Inflammatory macrophage (primary cell): ENCODE results near the gene CD40LG.

Source experiments
- DNase-seq, 2 donors: peaks; one replicate each; pipeline ENCODE4 v3.0.0-alpha.2; 2020 to 2022
- total RNA-seq, 18 experiments: gene quantifications; one replicate each; lab custom pipeline; 2026; ENCODE audit warnings: mixed read lengths in 6 of 18, inconsistent platforms in 2 of 18; lab: John Stamatoyannopoulos, UW

CD40LG gene
- total RNA-seq: 0 to 0.07 (median 0) reads per million in 18 experiments

- no peak for DNase-seq
Measured at GRCh38 chrX:136647677-136648360, at the start of gene CD40LG. CD40LG (plus strand) TSS chrX:136648158; CDS start chrX:136648249, 91 bp downstream.

- DNase-seq: no peak
Measured at GRCh38 chrX:136598631-136599030, 49.3 kb upstream of the CD40LG start.

- no peak for DNase-seq
Measured at GRCh38 chrX:136600059-136600458, 47.9 kb upstream of the CD40LG start.

GRCh38 chrX:136607236-136607635 is 40.7 kb upstream of the CD40LG start:
- no peak for DNase-seq

GRCh38 chrX:136608295-136608933 is 39.5 kb upstream of the CD40LG start:
- peak; percentile 33 to 37 for DNase-seq

GRCh38 chrX:136616987-136617685 is 30.8 kb upstream of the CD40LG start:
- no peak for DNase-seq

- DNase-seq: no peak
Measured at GRCh38 chrX:136619899-136620505, 28.0 kb upstream of the CD40LG start.

- DNase-seq: no peak
Measured at GRCh38 chrX:136620780-136621179, 27.2 kb upstream of the CD40LG start.

GRCh38 chrX:136622568-136622967 is 25.4 kb upstream of the CD40LG start:
- DNase-seq: no peak

- no peak for DNase-seq
Measured at GRCh38 chrX:136623396-136623795, 24.6 kb upstream of the CD40LG start.

GRCh38 chrX:136625246-136625645 is 22.7 kb upstream of the CD40LG start:
- no peak for DNase-seq

- DNase-seq: no peak
Measured at GRCh38 chrX:136626237-136626636, 21.7 kb upstream of the CD40LG start.

GRCh38 chrX:136626891-136627290 is 21.1 kb upstream of the CD40LG start:
- no peak for DNase-seq

GRCh38 chrX:136627409-136627808 is 20.5 kb upstream of the CD40LG start:
- DNase-seq: no peak

- no peak for DNase-seq
Measured at GRCh38 chrX:136629084-136629750, 18.7 kb upstream of the CD40LG start.

- no peak for DNase-seq
Measured at GRCh38 chrX:136630881-136631280, 17.1 kb upstream of the CD40LG start.

- no peak for DNase-seq
Measured at GRCh38 chrX:136635235-136635634, 12.7 kb upstream of the CD40LG start.

- no peak for DNase-seq
Measured at GRCh38 chrX:136636121-136636520, 11.8 kb upstream of the CD40LG start.

- DNase-seq: peak in 1 of 2 donors; percentile 1
Measured at GRCh38 chrX:136639506-136640176, 8.3 kb upstream of the CD40LG start.

- no peak for DNase-seq
Measured at GRCh38 chrX:136643243-136643642, 4.7 kb upstream of the CD40LG start.

GRCh38 chrX:136646602-136647239 is 1.2 kb upstream of the CD40LG start:
- no peak for DNase-seq

GRCh38 chrX:136650811-136651210 is 2.9 kb downstream of the CD40LG start:
- no peak for DNase-seq
